CD14-positive monocyte (primary cell): ENCODE results near the gene RASGRP3. TPM values are rescaled to one million over a fixed set of nuclear protein-coding genes. Genes with fewer than 3 reads are reported as not detected.
"Not testable (repeated sequence)": the region's sequence is repeated elsewhere in the genome, so short reads cannot be mapped to it uniquely, and the experiment has no call there.

ENCODE experiments used
- DNase-seq, 3 donors: peaks; one replicate each; pipeline ENCODE4 v3.0.0-alpha.2; 2011 to 2022
- H2AFZ ChIP-seq: 2 replicates; pipeline ENCODE4 v1.6.0; 2012; ENCODE audit warnings: mild to moderate bottlenecking, low read depth, low read length, inconsistent platforms; ENCODE audit not compliant: insufficient read depth, poor library complexity, severe bottlenecking
- H3K27ac ChIP-seq, 2 donors: 1 replicate in 1 of 2; 2 replicates in 1 of 2; pipeline ENCODE4 v1.5.1; 2012 to 2013; ENCODE audit warnings: low read length in 2 of 2, control low read depth in 1 of 2, inconsistent platforms in 1 of 2, low read depth in 1 of 2, mild to moderate bottlenecking in 1 of 2
- H3K27me3 ChIP-seq, 2 donors: one replicate each; pipeline versions ENCODE4 v1.6.0 to v1.6.1; 2011 to 2013; ENCODE audit warnings: low read length in 2 of 2; ENCODE audit not compliant: control insufficient read depth in 2 of 2, insufficient read depth in 2 of 2
- H3K36me3 ChIP-seq, 2 donors: replicated peaks in 1 of 2; 1 replicate in 1 of 2; 2 replicates in 1 of 2; pipeline versions ENCODE4 v1.5.1 to v1.6.1; 2012 to 2013; ENCODE audit warnings: low read length in 2 of 2, control low read depth in 1 of 2, inconsistent platforms in 1 of 2, mild to moderate bottlenecking in 1 of 2; ENCODE audit not compliant: insufficient read depth in 2 of 2, control insufficient read depth in 1 of 2
- H3K4me1 ChIP-seq, 2 donors: 1 replicate in 1 of 2; 2 replicates in 1 of 2; pipeline versions ENCODE4 v1.5.1 to v1.6.1; 2012 to 2013; ENCODE audit warnings: low read length in 2 of 2, control low read depth in 1 of 2, inconsistent platforms in 1 of 2, mild to moderate bottlenecking in 1 of 2, moderate library complexity in 1 of 2; ENCODE audit not compliant: insufficient read depth in 2 of 2, control insufficient read depth in 1 of 2
- H3K4me2 ChIP-seq: replicated peaks from 2 replicates; pipeline ENCODE3; 2012; ENCODE audit warnings: low read length, moderate library complexity, mild to moderate bottlenecking; ENCODE audit not compliant: poor library complexity, severe bottlenecking; ENCODE audit errors: extremely low read depth
- H3K4me3 ChIP-seq, 3 experiments: fragments of 200-600 bp in 1 of 3; sonication (generic) in 1 of 3; replicated peaks in 1 of 3; 1 replicate in 2 of 3; 2 replicates in 1 of 3; pipeline ENCODE4 v1.5.1; 2011 to 2013; ENCODE audit warnings: low read length in 3 of 3, mild to moderate bottlenecking in 3 of 3, control low read depth in 2 of 3, low read depth in 2 of 3, inconsistent platforms in 1 of 3, moderate library complexity in 1 of 3
- H3K79me2 ChIP-seq: 2 replicates; pipeline ENCODE4 v1.6.0; 2012; ENCODE audit warnings: mild to moderate bottlenecking, control low read depth, inconsistent platforms, low read length, moderate library complexity; ENCODE audit not compliant: insufficient read depth
- H3K9ac ChIP-seq: 2 replicates; pipeline ENCODE4 v1.6.0; 2017; ENCODE audit warnings: low read length, mild to moderate bottlenecking; ENCODE audit not compliant: insufficient read depth, poor library complexity, severe bottlenecking
- H3K9me3 ChIP-seq, 2 donors: replicated peaks in 1 of 2; 1 replicate in 1 of 2; 2 replicates in 1 of 2; pipeline versions ENCODE4 v1.5.1 to v1.6.1; 2012 to 2013; ENCODE audit warnings: low read length in 2 of 2, control low read depth in 1 of 2; ENCODE audit not compliant: control insufficient read depth in 1 of 2, insufficient read depth in 1 of 2
- H4K20me1 ChIP-seq: 2 replicates; pipeline ENCODE4 v1.6.0; 2012; ENCODE audit warnings: mild to moderate bottlenecking, low read length, control low read depth, moderate library complexity; ENCODE audit not compliant: insufficient read depth
- H3K27ac Mint-ChIP-seq, 7 donors: one replicate each; pipeline ENCODE4 v1.8.0; 2020; ENCODE audit warnings: mild to moderate bottlenecking in 7 of 7, mixed read lengths in 7 of 7, moderate library complexity in 6 of 7, inconsistent platforms in 2 of 7
- H3K27me3 Mint-ChIP-seq, 3 donors: one replicate each; pipeline ENCODE4 v1.8.0; 2021 to 2022; ENCODE audit warnings: low read depth in 3 of 3, mild to moderate bottlenecking in 3 of 3, mixed read lengths in 3 of 3, moderate library complexity in 3 of 3, inconsistent platforms in 1 of 3
- H3K36me3 Mint-ChIP-seq, 2 donors: one replicate each; pipeline ENCODE4 v1.8.0; 2020; ENCODE audit warnings: mixed read lengths in 2 of 2, inconsistent platforms in 1 of 2, mild to moderate bottlenecking in 1 of 2
- H3K4me1 Mint-ChIP-seq: one replicate; pipeline ENCODE4 v1.8.0; 2020; ENCODE audit warnings: mild to moderate bottlenecking, mixed read lengths
- H3K4me3 Mint-ChIP-seq, 2 donors: one replicate each; pipeline ENCODE4 v1.8.0; 2020; ENCODE audit warnings: mild to moderate bottlenecking in 2 of 2, mixed read lengths in 2 of 2, moderate library complexity in 1 of 2
- H3K9me3 Mint-ChIP-seq, 7 donors: one replicate each; pipeline ENCODE4 v1.8.0; 2020 to 2022; ENCODE audit warnings: mixed read lengths in 7 of 7, mild to moderate bottlenecking in 6 of 7, moderate library complexity in 6 of 7, inconsistent platforms in 2 of 7
- WGBS: methylation state at CpG from one replicate; pipeline ENCODE4 v1.1.5; 2013; ENCODE audit warnings: missing lambda C conversion rate; ENCODE audit not compliant: insufficient coverage; 5-methylcytosine and 5-hydroxymethylcytosine counted together
- intact Hi-C, 2 donors: fragments of 100-400 bp; cut with micrococcal nuclease; formaldehyde crosslinking; loops; one replicate each; pipeline versions ENCODE4 v1.15.0 to v1.15.1; 2023
- polyA plus RNA-seq, 3 donors: library from polyadenylated mRNA; depleted of rRNA in 1 of 3; unstranded in 2 of 3; stranded (reverse) in 1 of 3; fragments of 300-500 nt in 2 of 3; fragments of >200 nt in 1 of 3; fragmentation: Illumina TruSeq in 2 of 3; gene quantifications; 1 replicate in 2 of 3; 2 replicates in 1 of 3; pipeline ENCODE4 v1.2.3, GENCODE V29; 2012 to 2021
- TF ChIP-seq, protein P1 (sequence below): fragments of 200-600 bp; IDR thresholded peaks from one replicate; pipeline ENCODE4 v1.8.0; 2022; ENCODE audit warnings: antibody characterized with exemption, mild to moderate bottlenecking

The RASGRP3 gene
- polyA plus RNA-seq, 3 donors, result 0.62 to 0.89 (median 0.84) TPM

GRCh38 chr2:33459745-33460144 lies 16.7 kb upstream of the RASGRP3 start:
- H3K4me3 ChIP-seq, result no peak overlapping the region
- H3K36me3 ChIP-seq, result no peaks in the 10 kb centered on the region
- no peaks in the 10 kb centered on the region for H3K79me2 ChIP-seq
- H3K27me3 ChIP-seq, result no peaks in the 10 kb centered on the region
- no peaks in the 10 kb centered on the region for H4K20me1 ChIP-seq
- H3K9me3 Mint-ChIP-seq, result no peaks in the 10 kb centered on the region
- intact Hi-C loops, result no loop called here
- no CpG with 5 or more reads among the region's 2 CpGs for WGBS
- H3K27ac ChIP-seq, result no peak overlapping the region
- TF ChIP-seq, protein P1, sequence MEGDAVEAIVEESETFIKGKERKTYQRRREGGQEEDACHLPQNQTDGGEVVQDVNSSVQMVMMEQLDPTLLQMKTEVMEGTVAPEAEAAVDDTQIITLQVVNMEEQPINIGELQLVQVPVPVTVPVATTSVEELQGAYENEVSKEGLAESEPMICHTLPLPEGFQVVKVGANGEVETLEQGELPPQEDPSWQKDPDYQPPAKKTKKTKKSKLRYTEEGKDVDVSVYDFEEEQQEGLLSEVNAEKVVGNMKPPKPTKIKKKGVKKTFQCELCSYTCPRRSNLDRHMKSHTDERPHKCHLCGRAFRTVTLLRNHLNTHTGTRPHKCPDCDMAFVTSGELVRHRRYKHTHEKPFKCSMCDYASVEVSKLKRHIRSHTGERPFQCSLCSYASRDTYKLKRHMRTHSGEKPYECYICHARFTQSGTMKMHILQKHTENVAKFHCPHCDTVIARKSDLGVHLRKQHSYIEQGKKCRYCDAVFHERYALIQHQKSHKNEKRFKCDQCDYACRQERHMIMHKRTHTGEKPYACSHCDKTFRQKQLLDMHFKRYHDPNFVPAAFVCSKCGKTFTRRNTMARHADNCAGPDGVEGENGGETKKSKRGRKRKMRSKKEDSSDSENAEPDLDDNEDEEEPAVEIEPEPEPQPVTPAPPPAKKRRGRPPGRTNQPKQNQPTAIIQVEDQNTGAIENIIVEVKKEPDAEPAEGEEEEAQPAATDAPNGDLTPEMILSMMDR, result no peak
- H3K4me1 Mint-ChIP-seq, result peaks cover 7% of the 10 kb centered on the region
- DNase-seq, result no peak
- no peaks in the 10 kb centered on the region for H3K9me3 ChIP-seq
- no peak overlapping the region for H3K9ac ChIP-seq
- peaks cover 8% of the 10 kb centered on the region in 2 donors for H3K4me1 ChIP-seq
- H3K4me2 ChIP-seq, result no peak overlapping the region
- H3K27me3 Mint-ChIP-seq, result peaks cover 0 to 2% (median 0%) of the 10 kb centered on the region in 3 donors
- H2AFZ ChIP-seq, result no peak overlapping the region
- H3K4me3 Mint-ChIP-seq, result no peak overlapping the region
- H3K27ac Mint-ChIP-seq, result no peak overlapping the region
- no peaks in the 10 kb centered on the region for H3K36me3 Mint-ChIP-seq

DNA sequence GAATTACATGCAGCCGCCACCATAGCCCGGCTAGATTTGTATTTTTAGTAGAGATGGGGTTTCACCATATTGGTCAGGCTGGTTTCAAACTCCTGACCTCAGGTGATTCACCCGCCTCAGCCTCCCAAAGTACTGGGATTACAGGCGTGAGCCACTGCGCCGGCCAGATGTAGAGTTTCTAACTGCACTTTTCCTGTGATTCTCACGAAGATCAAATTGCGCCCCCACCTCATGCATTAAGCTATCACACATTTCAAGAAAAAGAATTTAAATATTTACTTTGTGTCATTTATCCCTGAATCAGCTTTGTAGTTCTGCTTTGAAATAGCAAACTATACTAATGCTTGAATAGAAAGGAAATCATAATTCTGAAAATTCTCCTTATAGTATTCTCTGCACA lies 13.9 kb upstream of the RASGRP3 start:
- H3K79me2 ChIP-seq, H3K36me3 Mint-ChIP-seq, H3K4me1 Mint-ChIP-seq, H3K27me3 ChIP-seq, H3K27me3 Mint-ChIP-seq, H3K9me3 Mint-ChIP-seq, H3K9ac ChIP-seq, H3K36me3 ChIP-seq, H3K4me3 ChIP-seq, H3K27ac Mint-ChIP-seq, H3K4me1 ChIP-seq, H4K20me1 ChIP-seq, H3K9me3 ChIP-seq, H2AFZ ChIP-seq, H3K4me2 ChIP-seq, DNase-seq, intact Hi-C loops, H3K27ac ChIP-seq, H3K4me3 Mint-ChIP-seq: not testable (repeated sequence)
- WGBS, result 96% methylated on average over 7 of the region's 8 CpGs
